ENCODE results near the gene ADAMTS12.

GRCh38 chr5:33807771-33808170, 84.0 kb downstream of the ADAMTS12 start:
- TF ChIP-seq POLR2AphosphoS5 (IDR thresholded peaks at IDR 0.05; ENCODE audit: low read depth, low read length), result no peak
- no peak for TF ChIP-seq REST (IDR thresholded peaks at IDR 0.05; ENCODE audit: insufficient read depth in 1 of 2, low read depth in 2 of 2, low read length in 2 of 2)

Data from PFSK-1 (cell line).